Measurements from ENCODE around the gene SLC25A45. TPM values are rescaled to one million over a fixed set of nuclear protein-coding genes. Genes with fewer than 3 reads are reported as not detected.

The SLC25A45 gene
- total RNA-seq, 4 donors from 2014 or later = 0.82 to 7.3 (median 6.8) TPM

DNA sequence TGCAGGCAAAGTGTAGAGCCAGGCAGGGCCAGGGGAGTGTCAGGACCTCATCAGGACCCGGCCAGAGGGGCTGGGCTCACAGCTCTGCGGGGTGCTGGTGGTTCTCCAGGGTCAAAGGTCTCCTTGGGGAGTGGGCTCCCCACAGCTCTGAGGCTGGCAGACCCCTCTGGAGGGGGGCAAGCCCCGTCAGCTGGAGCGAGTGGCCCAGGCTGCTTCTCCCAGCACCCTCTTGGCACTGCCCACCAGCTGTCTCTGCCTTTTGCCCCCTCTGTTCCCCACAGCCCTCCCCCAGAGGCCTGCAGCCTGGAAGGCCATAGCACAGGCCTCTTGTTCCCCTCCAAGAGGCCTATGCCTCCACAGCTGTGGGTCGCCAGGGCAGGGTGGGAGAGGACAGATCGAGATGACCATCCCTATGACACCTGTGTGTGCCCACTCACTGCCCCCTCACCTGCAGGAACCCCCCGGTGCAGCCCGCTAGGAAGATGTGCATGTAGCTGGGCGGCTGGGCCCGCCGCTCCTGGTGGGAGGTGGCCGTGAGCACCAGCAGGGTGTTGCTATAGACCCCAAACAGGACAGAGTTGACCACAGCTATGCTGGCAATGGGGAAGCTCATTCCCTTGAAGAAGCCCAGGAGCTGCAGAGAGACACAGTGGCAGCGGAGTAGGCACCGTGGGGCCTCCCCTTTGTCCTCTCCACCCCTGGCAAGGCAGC, 3.4 kb downstream of the SLC25A45 start:
- TF ChIP-seq, protein P1, sequence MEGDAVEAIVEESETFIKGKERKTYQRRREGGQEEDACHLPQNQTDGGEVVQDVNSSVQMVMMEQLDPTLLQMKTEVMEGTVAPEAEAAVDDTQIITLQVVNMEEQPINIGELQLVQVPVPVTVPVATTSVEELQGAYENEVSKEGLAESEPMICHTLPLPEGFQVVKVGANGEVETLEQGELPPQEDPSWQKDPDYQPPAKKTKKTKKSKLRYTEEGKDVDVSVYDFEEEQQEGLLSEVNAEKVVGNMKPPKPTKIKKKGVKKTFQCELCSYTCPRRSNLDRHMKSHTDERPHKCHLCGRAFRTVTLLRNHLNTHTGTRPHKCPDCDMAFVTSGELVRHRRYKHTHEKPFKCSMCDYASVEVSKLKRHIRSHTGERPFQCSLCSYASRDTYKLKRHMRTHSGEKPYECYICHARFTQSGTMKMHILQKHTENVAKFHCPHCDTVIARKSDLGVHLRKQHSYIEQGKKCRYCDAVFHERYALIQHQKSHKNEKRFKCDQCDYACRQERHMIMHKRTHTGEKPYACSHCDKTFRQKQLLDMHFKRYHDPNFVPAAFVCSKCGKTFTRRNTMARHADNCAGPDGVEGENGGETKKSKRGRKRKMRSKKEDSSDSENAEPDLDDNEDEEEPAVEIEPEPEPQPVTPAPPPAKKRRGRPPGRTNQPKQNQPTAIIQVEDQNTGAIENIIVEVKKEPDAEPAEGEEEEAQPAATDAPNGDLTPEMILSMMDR (IDR thresholded peaks at IDR 0.05; ENCODE audit: low read depth) = no peak

DNA sequence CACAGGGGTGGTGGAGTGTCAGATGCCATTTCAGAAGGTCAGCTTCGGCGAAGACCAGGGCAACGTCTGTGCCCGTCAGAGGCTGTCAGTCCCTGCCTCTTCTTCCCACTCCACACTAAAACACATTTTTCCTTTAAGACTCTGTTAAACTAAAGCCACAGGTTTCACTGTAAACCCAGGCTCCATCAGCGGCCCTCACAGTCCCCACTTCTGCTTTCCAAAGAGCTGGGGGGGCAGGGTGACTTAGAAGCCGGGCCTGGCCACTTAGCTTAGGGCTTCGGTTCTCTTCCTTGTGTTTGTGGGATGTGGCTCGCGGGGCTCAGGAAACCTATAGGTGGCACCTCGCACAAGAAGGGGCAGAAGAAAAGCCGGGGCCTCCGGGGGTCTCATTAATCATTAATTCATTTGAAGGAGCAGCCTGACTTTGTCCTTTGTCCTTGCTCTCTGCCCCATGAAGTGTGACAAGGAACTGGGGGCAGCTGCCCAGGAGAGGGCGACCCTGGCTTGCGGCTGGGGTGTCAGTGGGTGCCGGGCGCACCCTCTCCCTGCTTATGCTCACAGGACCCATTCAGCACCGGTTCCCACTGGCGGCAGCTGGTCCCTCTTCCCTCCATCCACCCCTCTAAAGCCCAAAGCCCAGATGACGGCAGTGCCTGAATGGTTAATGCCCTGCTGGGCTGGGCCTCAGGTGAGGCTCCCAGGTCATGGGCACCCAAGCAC, 4.1 kb downstream of the SLC25A45 start:
- TF ChIP-seq, protein P1 (IDR thresholded peaks at IDR 0.05; ENCODE audit: low read depth) = no peak

DNA sequence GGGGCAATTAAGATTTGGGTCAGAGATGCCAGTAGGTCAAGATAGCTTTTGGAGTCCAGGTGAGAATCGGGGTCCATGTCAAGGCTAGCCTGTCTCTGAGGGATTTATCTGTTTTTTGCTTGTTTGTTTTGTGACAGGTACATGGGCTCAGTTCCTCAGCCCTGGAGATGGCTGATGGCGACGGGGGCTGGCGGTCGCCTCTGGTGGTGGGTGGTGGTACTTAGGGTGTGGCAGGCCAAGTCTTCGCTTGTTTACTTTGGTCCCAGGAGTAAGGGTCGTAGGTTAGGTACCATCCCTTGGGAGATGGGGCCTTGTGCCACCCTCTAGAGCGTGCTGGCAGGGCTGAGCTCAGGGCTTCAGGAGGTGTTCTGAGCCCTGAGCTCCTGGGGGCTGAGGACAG, 4.7 kb downstream of the SLC25A45 start:
- TF ChIP-seq, protein P1 (IDR thresholded peaks at IDR 0.05; ENCODE audit: low read depth) = no peak

DNA sequence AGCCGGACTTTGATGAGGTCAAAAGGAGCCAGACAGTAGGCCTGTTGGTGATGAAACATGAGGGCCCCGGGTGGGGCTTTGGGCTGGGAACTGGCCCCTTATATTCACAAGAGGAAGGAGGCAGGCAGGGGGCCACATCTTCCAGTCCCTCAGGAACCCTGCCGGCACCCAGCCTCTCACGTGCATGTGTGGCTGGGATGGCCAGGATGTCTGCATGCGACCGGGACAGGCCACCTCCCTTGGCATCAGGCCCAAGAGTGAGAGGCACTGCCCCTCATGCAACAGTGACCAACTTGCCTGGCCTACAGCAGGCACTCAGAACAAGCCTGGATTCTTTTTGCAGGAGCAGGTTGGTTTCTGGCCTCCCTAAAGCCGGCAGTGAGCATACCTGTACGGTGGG, 5.4 kb downstream of the SLC25A45 start:
- TF ChIP-seq, protein P1 (IDR thresholded peaks at IDR 0.05; ENCODE audit: low read depth) = no peak

DNA sequence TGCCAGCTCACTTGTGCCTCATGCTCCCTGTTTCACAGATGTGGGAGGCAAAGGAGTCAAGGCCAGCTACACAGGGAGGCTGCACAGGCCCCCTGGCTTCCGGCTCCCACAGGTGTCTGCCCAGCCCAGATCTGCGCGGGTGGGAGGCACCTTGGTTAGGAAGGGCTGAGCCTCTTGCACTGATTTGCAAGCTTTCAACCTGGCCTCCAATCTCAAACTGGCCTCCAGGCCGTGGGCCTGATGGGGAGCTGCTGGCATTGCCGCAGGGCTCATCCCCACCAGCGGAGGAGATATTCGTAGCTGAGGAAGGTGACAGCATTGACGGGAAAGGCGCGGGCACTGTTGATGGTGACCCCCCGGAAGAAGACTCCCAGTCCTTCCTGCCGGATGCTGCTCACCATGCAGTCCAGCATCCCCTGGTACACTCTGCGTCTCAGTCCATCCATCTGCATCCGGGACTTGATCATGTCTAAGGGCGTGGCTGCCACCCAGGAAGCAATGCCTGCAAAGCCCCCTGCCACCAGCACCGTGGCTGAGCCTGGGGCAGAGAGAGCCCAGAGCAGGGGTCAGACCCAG, 6.2 kb downstream of the SLC25A45 start:
- TF ChIP-seq, protein P1 (IDR thresholded peaks at IDR 0.05; ENCODE audit: low read depth) = no peak

DNA sequence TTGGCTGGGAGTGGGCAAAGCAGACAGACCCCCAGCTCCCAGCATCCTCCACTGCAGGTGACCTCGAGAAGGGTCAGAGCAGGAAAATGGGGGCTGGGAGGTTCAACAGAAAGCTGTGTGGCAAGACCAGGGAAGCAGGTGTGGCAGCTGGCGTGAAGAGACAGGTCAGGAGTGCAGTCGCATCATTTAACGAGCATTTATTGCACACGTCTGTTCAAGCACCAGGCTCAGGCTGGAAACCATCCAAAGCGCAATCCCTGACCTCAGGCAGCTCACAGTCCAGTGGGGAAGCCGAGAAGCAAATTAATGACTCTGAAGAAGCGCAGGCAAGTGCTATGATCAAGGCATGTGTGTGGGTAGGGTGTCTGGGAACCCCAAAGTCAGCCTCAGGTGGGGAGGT, 7.4 kb downstream of the SLC25A45 start:
- TF ChIP-seq, protein P1 (IDR thresholded peaks at IDR 0.05; ENCODE audit: low read depth) = no peak
